Vagina (tissue), 2 donors: ENCODE data around the gene RASAL2. TPM values are rescaled to one million over a fixed set of nuclear protein-coding genes. Genes with fewer than 3 reads are reported as not detected.

Experiments used
- DNase-seq, 2 donors: peaks; one replicate each; pipeline ENCODE4 v3.0.0-alpha.2; 2017; ENCODE audit errors: extremely low spot score in 2 of 2
- H3K27ac ChIP-seq: fragments of 200-600 bp; sonication (generic); one replicate; pipeline ENCODE4 v1.5.1; 2019
- H3K27me3 ChIP-seq: fragments of 200-600 bp; sonication (generic); one replicate; pipeline ENCODE4 v1.5.1; 2019
- H3K36me3 ChIP-seq, 2 donors: fragments of 200-600 bp; sonication (generic); one replicate each; pipeline ENCODE4 v1.5.1; 2017 to 2019
- H3K4me1 ChIP-seq: fragments of 200-600 bp; sonication (generic); one replicate; pipeline ENCODE4 v1.5.1; 2019
- H3K4me3 ChIP-seq, 2 donors: fragments of 200-600 bp; sonication (generic); 1 replicate in 1 of 2; 2 replicates in 1 of 2; pipeline ENCODE4 v1.5.1; 2016 to 2019
- H3K9me3 ChIP-seq: fragments of 200-600 bp; sonication (generic); one replicate; pipeline ENCODE4 v1.5.1; 2019
- CTCF ChIP-seq, 3 experiments: fragments of 450-650 bp in 2 of 3; fragments of 200-600 bp in 1 of 3; sonication (generic) in 1 of 3; IDR thresholded peaks; one replicate each; pipeline ENCODE4 v1.5.1; 2017 to 2019; ENCODE audit warnings: antibody characterized with exemption in 3 of 3, mild to moderate bottlenecking in 2 of 3, moderate library complexity in 2 of 3
- POLR2A ChIP-seq, 2 donors: fragments of 450-650 bp; IDR thresholded peaks; one replicate each; pipeline ENCODE4 v1.6.1; 2017; ENCODE audit warnings: antibody characterized with exemption in 2 of 2, mild to moderate bottlenecking in 2 of 2, moderate library complexity in 2 of 2
- POLR2AphosphoS5 ChIP-seq, 2 donors: sonication (generic); formaldehyde crosslinking; IDR thresholded peaks; one replicate each; pipeline ENCODE4 v1.9.0; 2017; ENCODE audit warnings: antibody characterized with exemption in 2 of 2, mild to moderate bottlenecking in 2 of 2, low read depth in 1 of 2; ENCODE audit not compliant: insufficient read depth in 1 of 2
- intact Hi-C: fragments of 100-400 bp; cut with DNase I; formaldehyde crosslinking; loops from one replicate; pipeline ENCODE4 v1.15.1; 2023
- total RNA-seq: library from RNA; depleted of rRNA; stranded (reverse); fragments of >200 nt; gene quantifications from one replicate; pipeline ENCODE4 v1.2.3, GENCODE V29; 2016

Gene RASAL2
- total RNA-seq, 1 donor from 2014 or later = 25.5 TPM

GRCh38 chr1:178484698-178485225 is 390.9 kb downstream of the RASAL2 start:
- Histone ChIP-seq H3K27me3 (no peaks in the 10 kb centered on the region), H3K27ac (no peak overlapping the region), H3K36me3 (peaks cover 0 to 4% of the 10 kb centered on the region in 2 donors), H3K4me1 (peaks cover 12% of the 10 kb centered on the region), H3K9me3 (no peaks in the 10 kb centered on the region), H3K4me3 (no peak overlapping the region)
- intact Hi-C loops = no loop called here
- TF ChIP-seq POLR2A (IDR thresholded peaks at IDR 0.05) (no peak), POLR2AphosphoS5 (IDR thresholded peaks at IDR 0.05; ENCODE audit: insufficient read depth in 1 of 2, low read depth in 1 of 2) (no peak), CTCF (IDR thresholded peaks at IDR 0.05) (no peak)
- DNase-seq = no peak

GRCh38 chr1:178485541-178485981 is 391.7 kb downstream of the RASAL2 start:
- H3K36me3 ChIP-seq = peaks cover 0 to 4% of the 10 kb centered on the region in 2 donors
- TF ChIP-seq CTCF (IDR thresholded peaks at IDR 0.05) (no peak), POLR2AphosphoS5 (IDR thresholded peaks at IDR 0.05; ENCODE audit: insufficient read depth in 1 of 2, low read depth in 1 of 2) (no peak), POLR2A (IDR thresholded peaks at IDR 0.05) (no peak)
- peaks cover 12% of the 10 kb centered on the region for H3K4me1 ChIP-seq
- no peak overlapping the region for H3K4me3 ChIP-seq
- H3K9me3 ChIP-seq = no peaks in the 10 kb centered on the region
- H3K27me3 ChIP-seq = no peaks in the 10 kb centered on the region
- intact Hi-C loops = no loop called here
- H3K27ac ChIP-seq = no peak overlapping the region
- DNase-seq = no peak

- H3K4me3 ChIP-seq = peak overlapping the region; percentile 16 to 24
- intact Hi-C loops = no loop called here
- H3K36me3 ChIP-seq = peaks cover 0 to 2% of the 10 kb centered on the region in 2 donors
- H3K9me3 ChIP-seq = no peaks in the 10 kb centered on the region
- DNase-seq = no peak
- no peaks in the 10 kb centered on the region for H3K27me3 ChIP-seq
- H3K27ac ChIP-seq = no peak overlapping the region
- TF ChIP-seq CTCF (IDR thresholded peaks at IDR 0.05) (no peak), POLR2AphosphoS5 (IDR thresholded peaks at IDR 0.05; ENCODE audit: insufficient read depth in 1 of 2, low read depth in 1 of 2) (no peak), POLR2A (IDR thresholded peaks at IDR 0.05) (no peak)
- H3K4me1 ChIP-seq = peaks cover 12% of the 10 kb centered on the region
Observed at GRCh38 chr1:178486100-178487069, 392.5 kb downstream of the RASAL2 start.

- intact Hi-C loops = no loop called here
- H3K4me1 ChIP-seq = peaks cover 12% of the 10 kb centered on the region
- H3K27me3 ChIP-seq = no peaks in the 10 kb centered on the region
- H3K9me3 ChIP-seq = no peaks in the 10 kb centered on the region
- H3K4me3 ChIP-seq = peak overlapping the region; percentile 16 to 24
- no peak overlapping the region for H3K27ac ChIP-seq
- TF ChIP-seq CTCF (IDR thresholded peaks at IDR 0.05) = no peak
- no peak for TF ChIP-seq POLR2AphosphoS5 (IDR thresholded peaks at IDR 0.05; ENCODE audit: insufficient read depth in 1 of 2, low read depth in 1 of 2)
- TF ChIP-seq POLR2A (IDR thresholded peaks at IDR 0.05) = no peak
- DNase-seq = no peak
- H3K36me3 ChIP-seq = no peaks in the 10 kb centered on the region
Observed at GRCh38 chr1:178487070-178487615, 393.2 kb downstream of the RASAL2 start.
